Stimulated activated CD4-positive, alpha-beta T cell treated with anti-CD3 and anti-CD28 coated beads, Interleukin-12 subunit alpha, Interleukin-12 subunit beta, amount 100 ng/mL, for 48 hours (primary cell): ENCODE measurements around the gene SLC48A1.

Experiments used
- DNase-seq, 3 donors: peaks; one replicate each; pipeline ENCODE4 v3.0.0-alpha.2; 2020; ENCODE audit warnings: low read depth in 2 of 3, low spot score in 1 of 3

The SLC48A1 gene

GRCh38 chr12:47789712-47790489, 16.9 kb downstream of the SLC48A1 start:
- no peak for DNase-seq

- DNase-seq = no peak
These were observed 17.8 kb downstream of the SLC48A1 start for GRCh38 chr12:47790676-47791350.

- DNase-seq = no peak
These were observed 18.3 kb downstream of the SLC48A1 start for GRCh38 chr12:47791351-47791746.

- no peak for DNase-seq
These were observed 18.8 kb downstream of the SLC48A1 start for GRCh38 chr12:47791874-47792273.

GRCh38 chr12:47793015-47793681, 20.1 kb downstream of the SLC48A1 start:
- DNase-seq = no peak

GRCh38 chr12:47794679-47795078, 21.6 kb downstream of the SLC48A1 start:
- DNase-seq = no peak

- no peak for DNase-seq
These were observed 22.2 kb downstream of the SLC48A1 start for GRCh38 chr12:47795121-47795813.

GRCh38 chr12:47795814-47796411, 22.9 kb downstream of the SLC48A1 start:
- DNase-seq = no peak

- no peak for DNase-seq
These were observed 24.4 kb downstream of the SLC48A1 start for GRCh38 chr12:47797441-47797840.

GRCh38 chr12:47798382-47798948, 25.4 kb downstream of the SLC48A1 start:
- no peak for DNase-seq

GRCh38 chr12:47799357-47799955, 26.4 kb downstream of the SLC48A1 start:
- no peak for DNase-seq

- DNase-seq = no peak
These were observed 27.5 kb downstream of the SLC48A1 start for GRCh38 chr12:47800582-47800981.

- no peak for DNase-seq
These were observed 28.3 kb downstream of the SLC48A1 start for GRCh38 chr12:47801170-47801903.

- no peak for DNase-seq
These were observed 28.8 kb downstream of the SLC48A1 start for GRCh38 chr12:47801904-47802246.

GRCh38 chr12:47802312-47802711, 29.3 kb downstream of the SLC48A1 start:
- no peak for DNase-seq

GRCh38 chr12:47803191-47803875, 30.3 kb downstream of the SLC48A1 start:
- DNase-seq = no peak

- DNase-seq = no peak
These were observed 31.1 kb downstream of the SLC48A1 start for GRCh38 chr12:47804171-47804570.

GRCh38 chr12:47805417-47805816, 32.4 kb downstream of the SLC48A1 start:
- no peak for DNase-seq

- no peak for DNase-seq
These were observed 34.3 kb downstream of the SLC48A1 start for GRCh38 chr12:47807338-47807737.
